ENCODE data around the gene PDK1. TPM values are rescaled to one million over a fixed set of nuclear protein-coding genes. Genes with fewer than 3 reads are reported as not detected.

PDK1 gene
- total RNA-seq, 1 donor from 2014 or later: 65.2 TPM

DNA sequence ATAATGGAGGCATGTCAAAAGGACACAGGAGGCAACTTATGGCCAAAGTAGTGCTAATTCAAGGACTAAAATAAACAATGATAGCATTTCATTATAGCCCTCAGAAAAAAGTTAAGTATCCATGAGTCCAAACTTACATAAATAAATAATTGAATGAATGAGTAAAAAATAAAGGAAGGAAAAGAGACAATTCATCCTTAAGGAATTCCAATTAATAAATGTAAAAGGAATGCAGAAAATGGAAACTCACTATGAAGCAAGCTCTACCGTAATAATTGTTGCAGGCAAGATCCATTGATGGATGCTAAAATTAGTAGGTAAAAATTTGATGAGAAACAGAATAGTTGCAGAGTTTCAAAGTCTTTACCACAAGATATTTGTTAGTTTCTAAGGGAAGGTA is 91.5 kb downstream of the PDK1 start:
- Histone ChIP-seq H3K36me3 (no peaks in the 10 kb centered on the region), H3K27me3 (no peaks in the 10 kb centered on the region), H3K27ac (no peak overlapping the region), H3K4me1 (no peaks in the 10 kb centered on the region), H3K9me3 (ENCODE audit: low read depth) (no peaks in the 10 kb centered on the region), H3K9ac (no peak overlapping the region), H2AFZ (replicated peaks) (no peak overlapping the region), H3F3A (ENCODE audit: low read depth) (no peaks in the 10 kb centered on the region), H3K4me2 (no peak overlapping the region), H4K20me1 (ENCODE audit: low read depth) (no peaks in the 10 kb centered on the region), H3K4me3 (no peak overlapping the region), H3K79me2 (ENCODE audit: low read depth) (no peaks in the 10 kb centered on the region)
- H3K4me1 Mint-ChIP-seq: no peaks in the 10 kb centered on the region
- no peak for DNase-seq (ENCODE audit: low spot score)
- no peaks in the 10 kb centered on the region for H3K27me3 Mint-ChIP-seq (ENCODE audit: insufficient read depth, low read depth)
- H3K4me3 Mint-ChIP-seq: no peak overlapping the region
- peaks cover 23% of the 10 kb centered on the region for H3K9me3 Mint-ChIP-seq
- peaks cover under 1% of the 10 kb centered on the region for H3K36me3 Mint-ChIP-seq
- no peak for TF ChIP-seq EZH2phosphoT487 (IDR thresholded peaks at IDR 0.05)
- TF ChIP-seq, protein P1, sequence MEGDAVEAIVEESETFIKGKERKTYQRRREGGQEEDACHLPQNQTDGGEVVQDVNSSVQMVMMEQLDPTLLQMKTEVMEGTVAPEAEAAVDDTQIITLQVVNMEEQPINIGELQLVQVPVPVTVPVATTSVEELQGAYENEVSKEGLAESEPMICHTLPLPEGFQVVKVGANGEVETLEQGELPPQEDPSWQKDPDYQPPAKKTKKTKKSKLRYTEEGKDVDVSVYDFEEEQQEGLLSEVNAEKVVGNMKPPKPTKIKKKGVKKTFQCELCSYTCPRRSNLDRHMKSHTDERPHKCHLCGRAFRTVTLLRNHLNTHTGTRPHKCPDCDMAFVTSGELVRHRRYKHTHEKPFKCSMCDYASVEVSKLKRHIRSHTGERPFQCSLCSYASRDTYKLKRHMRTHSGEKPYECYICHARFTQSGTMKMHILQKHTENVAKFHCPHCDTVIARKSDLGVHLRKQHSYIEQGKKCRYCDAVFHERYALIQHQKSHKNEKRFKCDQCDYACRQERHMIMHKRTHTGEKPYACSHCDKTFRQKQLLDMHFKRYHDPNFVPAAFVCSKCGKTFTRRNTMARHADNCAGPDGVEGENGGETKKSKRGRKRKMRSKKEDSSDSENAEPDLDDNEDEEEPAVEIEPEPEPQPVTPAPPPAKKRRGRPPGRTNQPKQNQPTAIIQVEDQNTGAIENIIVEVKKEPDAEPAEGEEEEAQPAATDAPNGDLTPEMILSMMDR (IDR thresholded peaks at IDR 0.05): no peak
- no peak for TF ChIP-seq EZH2 (IDR thresholded peaks at IDR 0.05)
- no peak overlapping the region for H3K27ac Mint-ChIP-seq

DNA sequence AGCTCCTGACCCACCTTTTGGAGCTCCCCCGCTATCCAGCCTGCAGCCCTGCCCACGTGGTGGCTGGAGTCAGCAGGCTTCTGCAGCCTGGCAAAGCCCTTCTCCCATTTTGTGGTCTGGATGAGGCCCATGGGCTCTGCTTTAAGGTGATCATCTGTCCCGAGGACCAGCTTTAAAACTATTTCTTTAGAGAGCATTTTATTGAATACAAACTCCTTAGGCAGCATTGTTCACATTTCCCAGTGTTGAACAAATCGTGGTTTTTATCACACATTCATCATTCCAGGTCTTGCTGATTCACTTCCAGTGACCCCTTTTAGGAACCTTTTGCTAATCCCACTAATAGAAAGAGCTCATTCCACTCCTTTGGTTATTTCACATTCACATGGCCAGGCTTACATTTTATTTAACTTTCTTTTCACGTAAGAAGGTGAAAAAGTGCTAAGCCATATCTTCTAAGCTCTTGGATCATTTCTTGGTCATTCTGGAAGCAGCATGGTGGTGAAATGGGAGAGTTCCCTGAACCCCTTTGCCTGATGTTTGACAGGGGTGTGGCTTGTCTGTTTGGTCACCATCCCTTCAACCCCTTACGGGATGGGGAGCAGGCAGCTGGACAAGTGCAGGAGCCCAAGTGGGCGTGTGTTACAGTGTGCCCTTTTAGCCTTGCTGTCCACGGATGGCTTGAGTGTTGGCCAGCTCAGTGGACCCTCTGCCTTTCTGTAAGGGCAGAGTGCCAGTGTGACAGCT is 99.4 kb downstream of the PDK1 start:
- no peak for DNase-seq (ENCODE audit: low spot score)
- no peak overlapping the region for H3K4me2 ChIP-seq
- no peak overlapping the region for H3K9ac ChIP-seq
- no peaks in the 10 kb centered on the region for H3K79me2 ChIP-seq (ENCODE audit: low read depth)
- H3K36me3 ChIP-seq: no peaks in the 10 kb centered on the region
- no peaks in the 10 kb centered on the region for H3K9me3 ChIP-seq (ENCODE audit: low read depth)
- peaks cover 3% of the 10 kb centered on the region for H3K36me3 Mint-ChIP-seq
- H3F3A ChIP-seq (ENCODE audit: low read depth): no peaks in the 10 kb centered on the region
- peaks cover 27% of the 10 kb centered on the region for H3K9me3 Mint-ChIP-seq
- H3K4me1 Mint-ChIP-seq: no peaks in the 10 kb centered on the region
- H3K27ac Mint-ChIP-seq: no peak overlapping the region
- H3K27me3 Mint-ChIP-seq (ENCODE audit: insufficient read depth, low read depth): no peaks in the 10 kb centered on the region
- H3K4me3 Mint-ChIP-seq: no peak overlapping the region
- no peak overlapping the region for H3K4me3 ChIP-seq
- no peaks in the 10 kb centered on the region for H3K4me1 ChIP-seq
- TF ChIP-seq, protein P1 (IDR thresholded peaks at IDR 0.05): no peak
- TF ChIP-seq EZH2phosphoT487 (IDR thresholded peaks at IDR 0.05) (no peak), EZH2 (IDR thresholded peaks at IDR 0.05) (no peak)
- H3K27me3 ChIP-seq: no peaks in the 10 kb centered on the region
- no peaks in the 10 kb centered on the region for H4K20me1 ChIP-seq (ENCODE audit: low read depth)
- H2AFZ ChIP-seq (replicated peaks): no peak overlapping the region
- H3K27ac ChIP-seq: no peak overlapping the region

DNA sequence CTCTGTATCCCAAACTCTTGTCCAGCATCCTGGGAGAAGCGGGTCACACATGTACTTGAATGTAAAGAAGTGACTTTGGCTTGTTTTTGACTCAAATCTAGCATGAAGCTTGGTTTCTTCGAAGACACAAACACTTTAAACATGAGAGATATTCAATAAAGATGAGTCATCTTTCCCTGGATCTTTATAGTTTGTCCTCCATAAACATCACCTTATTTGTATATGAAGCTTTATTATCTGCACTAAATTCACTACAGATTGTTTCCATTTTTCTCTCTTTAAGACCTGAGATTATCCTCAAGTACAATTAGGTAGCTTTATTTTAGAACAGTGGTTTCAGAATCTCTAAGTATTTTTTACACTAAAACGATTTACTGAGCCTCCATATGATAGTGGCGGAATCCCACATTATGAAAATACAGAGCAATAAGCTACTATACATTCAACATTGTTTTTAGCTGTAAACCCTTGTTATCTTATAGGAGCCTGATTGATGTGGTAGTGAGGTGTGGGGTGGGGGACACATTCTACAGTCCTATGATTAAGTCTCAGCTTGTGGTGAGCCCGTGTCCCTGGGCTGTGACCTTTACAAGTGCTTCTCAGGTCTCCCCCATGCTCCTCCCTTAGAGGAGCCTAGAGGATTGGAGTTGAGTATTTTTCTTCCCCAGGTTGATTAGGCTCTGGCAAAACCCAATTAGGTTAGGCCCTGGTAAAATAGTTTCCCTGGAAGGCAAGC is 100.1 kb downstream of the PDK1 start:
- Mint-ChIP-seq H3K27ac (no peak overlapping the region), H3K9me3 (peaks cover 31% of the 10 kb centered on the region)
- no peak overlapping the region for H3K4me2 ChIP-seq

More for the DNA sequence above, 100.1 kb downstream of the PDK1 start:
- Histone ChIP-seq H3K36me3 (no peaks in the 10 kb centered on the region), H4K20me1 (ENCODE audit: low read depth) (no peaks in the 10 kb centered on the region), H3K79me2 (ENCODE audit: low read depth) (no peaks in the 10 kb centered on the region), H3K4me3 (no peak overlapping the region), H2AFZ (replicated peaks) (no peak overlapping the region), H3K27ac (no peak overlapping the region), H3K9me3 (ENCODE audit: low read depth) (no peaks in the 10 kb centered on the region), H3K4me1 (no peaks in the 10 kb centered on the region), H3F3A (ENCODE audit: low read depth) (no peaks in the 10 kb centered on the region), H3K27me3 (no peaks in the 10 kb centered on the region), H3K9ac (no peak overlapping the region)
- H3K36me3 Mint-ChIP-seq: peaks cover 3% of the 10 kb centered on the region
- TF ChIP-seq EZH2phosphoT487 (IDR thresholded peaks at IDR 0.05) (no peak), EZH2 (IDR thresholded peaks at IDR 0.05) (no peak)
- TF ChIP-seq, protein P1 (IDR thresholded peaks at IDR 0.05): no peak
- no peaks in the 10 kb centered on the region for H3K27me3 Mint-ChIP-seq (ENCODE audit: insufficient read depth, low read depth)
- H3K4me1 Mint-ChIP-seq: no peaks in the 10 kb centered on the region
- no peak for DNase-seq (ENCODE audit: low spot score)
- no peak overlapping the region for H3K4me3 Mint-ChIP-seq

Small RNA genes lying within 50 kb of the gene (small RNA-seq; reads per million reads assigned to genes)
- gene RF00019: not detected

Other genes with a start within 250 kb of the PDK1 start
- gene ITGA6, start 128.5 kb upstream of the PDK1 start, total RNA-seq (ENCODE audit: low replicate concordance): 97.2 and 161 TPM in 2 replicates
- 1.1 and 1.8 TPM in 2 replicates for gene RAPGEF4, start 179.8 kb downstream of the PDK1 start, total RNA-seq (ENCODE audit: low replicate concordance)